ENCODE measurements around the gene CCDC187. TPM values are rescaled to one million over a fixed set of nuclear protein-coding genes. Genes with fewer than 3 reads are reported as not detected.

CCDC187 gene
- total and polyA plus RNA-seq, 2 of the 13 experiments (the other 11 are each of a cell fraction or from before 2014, with no cell fraction given) = 0.03 to 0.13 TPM

DNA sequence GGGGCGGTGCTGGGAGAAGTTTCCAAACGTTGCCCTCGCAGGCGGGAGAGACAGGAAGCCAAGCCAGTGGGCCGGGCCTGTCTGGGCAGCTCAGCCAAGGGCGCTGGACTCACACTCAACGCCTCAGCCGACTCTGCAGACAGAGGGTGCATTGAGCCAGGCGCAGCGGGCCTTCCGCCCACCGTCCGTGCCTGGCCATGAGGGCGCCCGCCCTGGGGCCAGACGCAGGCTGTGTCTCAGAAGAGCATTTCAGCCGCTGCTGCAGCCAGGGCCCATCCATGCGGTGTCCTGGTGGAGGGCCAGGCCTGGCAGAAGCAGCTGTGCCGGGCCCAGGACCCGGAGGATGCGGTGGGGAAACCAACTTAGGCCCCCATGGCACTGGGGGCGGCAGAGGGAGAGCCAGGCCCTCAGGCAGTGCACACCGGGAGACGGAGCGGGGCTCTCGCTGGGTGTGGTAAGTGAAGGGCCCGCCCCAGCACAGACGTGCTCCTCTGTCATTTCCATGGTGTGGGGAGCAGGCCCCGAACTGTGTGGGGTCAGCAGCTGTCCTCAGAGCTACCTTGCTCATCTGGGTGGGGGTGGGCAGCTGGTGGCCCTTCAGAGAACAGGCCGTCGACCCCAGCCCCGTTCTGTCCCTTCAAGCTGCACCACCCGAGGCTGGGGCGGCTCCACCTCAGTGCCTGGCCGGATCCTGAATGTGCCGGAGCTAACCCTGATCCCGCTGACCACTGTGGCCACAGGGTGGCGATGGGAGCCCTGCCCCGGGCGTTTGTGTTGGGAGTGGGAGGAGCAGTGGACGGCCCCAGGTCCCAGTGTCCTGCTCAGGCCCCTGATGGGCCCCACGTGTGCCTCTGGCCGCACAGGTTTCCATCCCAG lies 41.6 kb upstream of the CCDC187 start (continued):
- TF ChIP-seq FOXK1 (CRISPR knock-in tag; IDR thresholded peaks at IDR 0.05; ENCODE audit: borderline replicate concordance, low read depth) (peak; percentile 56; the same call in 1 of the 2 replicates), YY1 (IDR thresholded peaks at IDR 0.05; ENCODE audit: insufficient read depth, insufficient replicate concordance, low read depth, low read length) (peak; percentile 69), ZNF572 (CRISPR knock-in tag; IDR thresholded peaks at IDR 0.05) (no peak), REST (IDR thresholded peaks at IDR 0.05; ENCODE audit: borderline replicate concordance in 1 of 2, low read depth in 1 of 2, low read length in 2 of 2) (no peak), ZNF597 (CRISPR knock-in tag; IDR thresholded peaks at IDR 0.05) (no peak), PCBP1 (IDR thresholded peaks at IDR 0.05; ENCODE audit: borderline replicate concordance, low read depth, low read length) (peak; percentile 46; the same call in 1 of the 2 replicates), RNF2 (conservative IDR thresholded peaks at IDR 0.05; ENCODE audit: low read depth) (no peak), MXD1 (CRISPR knock-in tag; IDR thresholded peaks at IDR 0.05) (peak; percentile 85; the same call in 1 of the 2 replicates), ZNF33B (CRISPR knock-in tag; IDR thresholded peaks at IDR 0.05) (peak; percentile 54; the same call in 1 of the 2 replicates), ZNF383 (CRISPR knock-in tag; IDR thresholded peaks at IDR 0.05; ENCODE audit: borderline replicate concordance) (no peak), ZNF232 (CRISPR knock-in tag; IDR thresholded peaks at IDR 0.05; ENCODE audit: borderline replicate concordance) (no peak), SAP130 (CRISPR knock-in tag; IDR thresholded peaks at IDR 0.05; ENCODE audit: low read depth) (peak; percentile 90), SIX4 (CRISPR knock-in tag; IDR thresholded peaks at IDR 0.05) (no peak), NFE2L2 (IDR thresholded peaks at IDR 0.05; ENCODE audit: low read length) (no peak), JUN (CRISPR knock-in tag; IDR thresholded peaks at IDR 0.05) (no peak)
- TF ChIP-seq, protein P1, sequence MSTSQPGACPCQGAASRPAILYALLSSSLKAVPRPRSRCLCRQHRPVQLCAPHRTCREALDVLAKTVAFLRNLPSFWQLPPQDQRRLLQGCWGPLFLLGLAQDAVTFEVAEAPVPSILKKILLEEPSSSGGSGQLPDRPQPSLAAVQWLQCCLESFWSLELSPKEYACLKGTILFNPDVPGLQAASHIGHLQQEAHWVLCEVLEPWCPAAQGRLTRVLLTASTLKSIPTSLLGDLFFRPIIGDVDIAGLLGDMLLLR (CRISPR knock-in tag; IDR thresholded peaks at IDR 0.05) = no peak
- TF ChIP-seq, protein P2, sequence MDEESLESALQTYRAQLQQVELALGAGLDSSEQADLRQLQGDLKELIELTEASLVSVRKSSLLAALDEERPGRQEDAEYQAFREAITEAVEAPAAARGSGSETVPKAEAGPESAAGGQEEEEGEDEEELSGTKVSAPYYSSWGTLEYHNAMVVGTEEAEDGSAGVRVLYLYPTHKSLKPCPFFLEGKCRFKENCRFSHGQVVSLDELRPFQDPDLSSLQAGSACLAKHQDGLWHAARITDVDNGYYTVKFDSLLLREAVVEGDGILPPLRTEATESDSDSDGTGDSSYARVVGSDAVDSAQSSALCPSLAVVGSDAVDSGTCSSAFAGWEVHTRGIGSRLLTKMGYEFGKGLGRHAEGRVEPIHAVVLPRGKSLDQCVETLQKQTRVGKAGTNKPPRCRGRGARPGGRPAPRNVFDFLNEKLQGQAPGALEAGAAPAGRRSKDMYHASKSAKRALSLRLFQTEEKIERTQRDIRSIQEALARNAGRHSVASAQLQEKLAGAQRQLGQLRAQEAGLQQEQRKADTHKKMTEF (CRISPR knock-in tag; IDR thresholded peaks at IDR 0.05) = peak; percentile 52
- TF ChIP-seq, protein P3, sequence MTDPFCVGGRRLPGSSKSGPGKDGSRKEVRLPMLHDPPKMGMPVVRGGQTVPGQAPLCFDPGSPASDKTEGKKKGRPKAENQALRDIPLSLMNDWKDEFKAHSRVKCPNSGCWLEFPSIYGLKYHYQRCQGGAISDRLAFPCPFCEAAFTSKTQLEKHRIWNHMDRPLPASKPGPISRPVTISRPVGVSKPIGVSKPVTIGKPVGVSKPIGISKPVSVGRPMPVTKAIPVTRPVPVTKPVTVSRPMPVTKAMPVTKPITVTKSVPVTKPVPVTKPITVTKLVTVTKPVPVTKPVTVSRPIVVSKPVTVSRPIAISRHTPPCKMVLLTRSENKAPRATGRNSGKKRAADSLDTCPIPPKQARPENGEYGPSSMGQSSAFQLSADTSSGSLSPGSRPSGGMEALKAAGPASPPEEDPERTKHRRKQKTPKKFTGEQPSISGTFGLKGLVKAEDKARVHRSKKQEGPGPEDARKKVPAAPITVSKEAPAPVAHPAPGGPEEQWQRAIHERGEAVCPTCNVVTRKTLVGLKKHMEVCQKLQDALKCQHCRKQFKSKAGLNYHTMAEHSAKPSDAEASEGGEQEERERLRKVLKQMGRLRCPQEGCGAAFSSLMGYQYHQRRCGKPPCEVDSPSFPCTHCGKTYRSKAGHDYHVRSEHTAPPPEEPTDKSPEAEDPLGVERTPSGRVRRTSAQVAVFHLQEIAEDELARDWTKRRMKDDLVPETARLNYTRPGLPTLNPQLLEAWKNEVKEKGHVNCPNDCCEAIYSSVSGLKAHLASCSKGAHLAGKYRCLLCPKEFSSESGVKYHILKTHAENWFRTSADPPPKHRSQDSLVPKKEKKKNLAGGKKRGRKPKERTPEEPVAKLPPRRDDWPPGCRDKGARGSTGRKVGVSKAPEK (CRISPR knock-in tag; IDR thresholded peaks at IDR 0.05; ENCODE audit: borderline replicate concordance) = peak; percentile 57; the same call in 1 of the 2 replicates
